ENCODE results near the gene MMP24OS. TPM values are rescaled to one million over a fixed set of nuclear protein-coding genes. Genes with fewer than 3 reads are reported as not detected.

MMP24OS gene
- total and polyA plus RNA-seq, 2 donors (not counting 1 experiment from before 2014, with no cell fraction given), result 36.3 to 57.0 TPM

- ChIA-PET POLR2A (no interaction called here), CTCF (no interaction called here)
- H3K27ac ChIP-seq (ENCODE audit: low read length in 2 of 2), result no peak overlapping the region
- Mint-ChIP-seq H3K4me1 (peaks cover 2% of the 10 kb centered on the region), H3K27ac (no peak overlapping the region), H3K4me3 (no peak overlapping the region), H3K9me3 (ENCODE audit: insufficient read depth) (peaks cover 2% of the 10 kb centered on the region), H3K27me3 (peaks cover 43% of the 10 kb centered on the region)
- H2AFZ ChIP-seq (ENCODE audit: insufficient read depth, low read depth, low read length, poor library complexity, severe bottlenecking), result no peak overlapping the region
- H3K9ac ChIP-seq (ENCODE audit: low read length), result no peak overlapping the region
- H4K20me1 ChIP-seq (ENCODE audit: control insufficient read depth, insufficient read depth, low read length, poor library complexity, severe bottlenecking), result peaks cover under 1% of the 10 kb centered on the region
- no peaks in the 10 kb centered on the region for H3K4me1 ChIP-seq (ENCODE audit: control insufficient read depth in 2 of 2, insufficient read depth in 2 of 2, low read length in 2 of 2)
- intact Hi-C loops (cut with micrococcal nuclease), result no loop called here
- 75% methylated on average over 2 of the region's 2 CpGs for WGBS (ENCODE audit: insufficient coverage)
- no peak overlapping the region for H3K4me3 ChIP-seq (ENCODE audit: control extremely low read depth in 1 of 5, extremely low read depth in 1 of 5, insufficient read depth in 1 of 5, low read depth in 2 of 5, low read length in 4 of 5)
- TF ChIP-seq EZH2 (IDR thresholded peaks at IDR 0.05; ENCODE audit: borderline replicate concordance, insufficient read depth, low read depth, low read length, poor library complexity, severe bottlenecking), result no peak
- TF ChIP-seq, protein P1, sequence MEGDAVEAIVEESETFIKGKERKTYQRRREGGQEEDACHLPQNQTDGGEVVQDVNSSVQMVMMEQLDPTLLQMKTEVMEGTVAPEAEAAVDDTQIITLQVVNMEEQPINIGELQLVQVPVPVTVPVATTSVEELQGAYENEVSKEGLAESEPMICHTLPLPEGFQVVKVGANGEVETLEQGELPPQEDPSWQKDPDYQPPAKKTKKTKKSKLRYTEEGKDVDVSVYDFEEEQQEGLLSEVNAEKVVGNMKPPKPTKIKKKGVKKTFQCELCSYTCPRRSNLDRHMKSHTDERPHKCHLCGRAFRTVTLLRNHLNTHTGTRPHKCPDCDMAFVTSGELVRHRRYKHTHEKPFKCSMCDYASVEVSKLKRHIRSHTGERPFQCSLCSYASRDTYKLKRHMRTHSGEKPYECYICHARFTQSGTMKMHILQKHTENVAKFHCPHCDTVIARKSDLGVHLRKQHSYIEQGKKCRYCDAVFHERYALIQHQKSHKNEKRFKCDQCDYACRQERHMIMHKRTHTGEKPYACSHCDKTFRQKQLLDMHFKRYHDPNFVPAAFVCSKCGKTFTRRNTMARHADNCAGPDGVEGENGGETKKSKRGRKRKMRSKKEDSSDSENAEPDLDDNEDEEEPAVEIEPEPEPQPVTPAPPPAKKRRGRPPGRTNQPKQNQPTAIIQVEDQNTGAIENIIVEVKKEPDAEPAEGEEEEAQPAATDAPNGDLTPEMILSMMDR (IDR thresholded peaks at IDR 0.05), result no peak
- peaks cover 0 to 14% (median 8%) of the 10 kb centered on the region in 4 experiments for H3K27me3 ChIP-seq (replicated peaks in 1 of 4; ENCODE audit: control extremely low read depth in 1 of 4, control insufficient read depth in 3 of 4, insufficient read depth in 4 of 4, low read length in 3 of 4)
- no peak overlapping the region for H3K4me2 ChIP-seq (replicated peaks; ENCODE audit: low read depth, low read length, poor library complexity, severe bottlenecking)
- H3K79me2 ChIP-seq (ENCODE audit: control insufficient read depth, insufficient read depth, low read length), result no peaks in the 10 kb centered on the region
- peaks cover 0 to 2% (median 0%) of the 10 kb centered on the region in 3 donors for H3K9me3 ChIP-seq (ENCODE audit: control extremely low read depth in 1 of 3, control insufficient read depth in 2 of 3, insufficient read depth in 1 of 3, low read length in 2 of 3)
- no peak for ATAC-seq (ENCODE audit: low read depth)
- no peak for DNase-seq
- peaks cover 0 to 2% of the 10 kb centered on the region in 2 experiments for H3K36me3 ChIP-seq (replicated peaks in 1 of 2; ENCODE audit: control extremely low read depth in 1 of 2, control insufficient read depth in 1 of 2, extremely low read depth in 1 of 2, insufficient read depth in 2 of 2, low read length in 1 of 2)
These were observed 45.3 kb downstream of the MMP24OS start for GRCh38 chr20:35232575-35232974.

- no peak overlapping the region for H2AFZ ChIP-seq (ENCODE audit: insufficient read depth, low read depth, low read length, poor library complexity, severe bottlenecking)
- Mint-ChIP-seq H3K27ac (no peak overlapping the region), H3K9me3 (ENCODE audit: insufficient read depth) (peaks cover 2% of the 10 kb centered on the region), H3K27me3 (peaks cover 55% of the 10 kb centered on the region), H3K4me3 (peak overlapping the region; percentile 79), H3K4me1 (peaks cover 15% of the 10 kb centered on the region)
- peaks cover 0 to 24% (median 15%) of the 10 kb centered on the region in 4 experiments for H3K27me3 ChIP-seq (replicated peaks in 1 of 4; ENCODE audit: control extremely low read depth in 1 of 4, control insufficient read depth in 3 of 4, insufficient read depth in 4 of 4, low read length in 3 of 4)
- peak overlapping the region in 1 of 5 experiments; percentile 29 for H3K4me3 ChIP-seq (ENCODE audit: control extremely low read depth in 1 of 5, extremely low read depth in 1 of 5, insufficient read depth in 1 of 5, low read depth in 2 of 5, low read length in 4 of 5)
- ATAC-seq (ENCODE audit: low read depth) (peak; percentile 49), DNase-seq (peak; percentile 49)
- ChIA-PET CTCF (interaction anchor here (0.6 to 2.2 kb wide), 3 partner anchors 17 to 457 kb away, joined by 3 to 4 read pairs (median 4); no protein-coding TSS in a partner anchor), POLR2A (no interaction called here)
- no peaks in the 10 kb centered on the region for H3K79me2 ChIP-seq (ENCODE audit: control insufficient read depth, insufficient read depth, low read length)
- H3K4me2 ChIP-seq (replicated peaks; ENCODE audit: low read depth, low read length, poor library complexity, severe bottlenecking), result peak overlapping the region; percentile 68
- WGBS (ENCODE audit: insufficient coverage), result 10% methylated on average over 74 of the region's 74 CpGs
- peaks cover 7 to 9% of the 10 kb centered on the region in 2 donors for H3K4me1 ChIP-seq (ENCODE audit: control insufficient read depth in 2 of 2, insufficient read depth in 2 of 2, low read length in 2 of 2)
- no peaks in the 10 kb centered on the region for H3K36me3 ChIP-seq (replicated peaks in 1 of 2; ENCODE audit: control extremely low read depth in 1 of 2, control insufficient read depth in 1 of 2, extremely low read depth in 1 of 2, insufficient read depth in 2 of 2, low read length in 1 of 2)
- peaks cover 0 to 9% (median 2%) of the 10 kb centered on the region in 3 donors for H3K9me3 ChIP-seq (ENCODE audit: control extremely low read depth in 1 of 3, control insufficient read depth in 2 of 3, insufficient read depth in 1 of 3, low read length in 2 of 3)
- peaks cover 6% of the 10 kb centered on the region for H4K20me1 ChIP-seq (ENCODE audit: control insufficient read depth, insufficient read depth, low read length, poor library complexity, severe bottlenecking)
- no peak overlapping the region for H3K27ac ChIP-seq (ENCODE audit: low read length in 2 of 2)
- H3K9ac ChIP-seq (ENCODE audit: low read length), result no peak overlapping the region
- TF ChIP-seq, protein P1 (IDR thresholded peaks at IDR 0.05), result no peak
- peak; percentile 49 for TF ChIP-seq EZH2 (IDR thresholded peaks at IDR 0.05; ENCODE audit: borderline replicate concordance, insufficient read depth, low read depth, low read length, poor library complexity, severe bottlenecking)
- intact Hi-C loops (cut with micrococcal nuclease), result no loop called here
These were observed 50.8 kb downstream of the MMP24OS start for GRCh38 chr20:35226884-35227681.

All from B cell (primary cell).